Natural killer cell (primary cell): Measurements from ENCODE around the gene CDK18. TPM values are rescaled to one million over a fixed set of nuclear protein-coding genes. Genes with fewer than 3 reads are reported as not detected.
"Not testable (repeated sequence)": the region's sequence is repeated elsewhere in the genome, so short reads cannot be mapped to it uniquely, and the experiment has no call there.

Experiments used
- ATAC-seq, 3 donors: fragments of 150-1000 bp in 2 of 3; fragments of 200-7000 bp in 1 of 3; cut with Tn5 transposase; 1 replicate in 1 of 3; 2 replicates in 2 of 3; pipeline ENCODE4 v1.10.0; 2021; ENCODE audit warnings: mild to moderate bottlenecking in 2 of 3, moderate library complexity in 2 of 3
- DNase-seq, 2 donors: peaks; one replicate each; pipeline versions ENCODE4 v3.0.0 to v3.0.0-alpha.2; 2013 to 2021; ENCODE audit warnings: mixed read lengths in 1 of 2
- H3K27ac ChIP-seq: one replicate; pipeline ENCODE4 v1.5.1; 2013; ENCODE audit warnings: mild to moderate bottlenecking, low read length
- H3K27me3 ChIP-seq: one replicate; pipeline ENCODE4 v1.6.1; 2013; ENCODE audit warnings: low read length; ENCODE audit not compliant: control insufficient read depth, insufficient read depth
- H3K36me3 ChIP-seq: one replicate; pipeline ENCODE4 v1.6.1; 2013; ENCODE audit warnings: low read length; ENCODE audit not compliant: control insufficient read depth, insufficient read depth
- H3K4me1 ChIP-seq: one replicate; pipeline ENCODE4 v1.6.1; 2013; ENCODE audit warnings: low read length; ENCODE audit not compliant: control insufficient read depth, insufficient read depth
- H3K4me3 ChIP-seq: one replicate; pipeline ENCODE4 v1.5.1; 2013; ENCODE audit warnings: low read length
- H3K9me3 ChIP-seq: one replicate; pipeline ENCODE4 v1.6.1; 2013; ENCODE audit warnings: low read length; ENCODE audit not compliant: control insufficient read depth, insufficient read depth
- H3K27ac Mint-ChIP-seq, 2 donors: one replicate each; pipeline ENCODE4 v1.8.0; 2022; ENCODE audit warnings: mild to moderate bottlenecking in 2 of 2, mixed read lengths in 2 of 2, moderate library complexity in 1 of 2
- H3K27me3 Mint-ChIP-seq, 2 donors: one replicate each; pipeline ENCODE4 v1.8.0; 2022; ENCODE audit warnings: low read depth in 2 of 2, mixed read lengths in 2 of 2
- H3K36me3 Mint-ChIP-seq: one replicate; pipeline ENCODE4 v1.8.0; 2022; ENCODE audit warnings: mixed read lengths
- H3K4me1 Mint-ChIP-seq, 2 donors: one replicate each; pipeline ENCODE4 v1.8.0; 2022; ENCODE audit warnings: mixed read lengths in 2 of 2
- H3K4me3 Mint-ChIP-seq: one replicate; pipeline ENCODE4 v1.8.0; 2022; ENCODE audit warnings: mild to moderate bottlenecking, moderate library complexity, mixed read lengths
- H3K9me3 Mint-ChIP-seq, 2 donors: one replicate each; pipeline ENCODE4 v1.8.0; 2022; ENCODE audit warnings: mixed read lengths in 2 of 2
- CTCF ChIP-seq: fragments of 200-600 bp; IDR thresholded peaks from one replicate; pipeline ENCODE4 v1.8.0; 2022; ENCODE audit warnings: antibody characterized with exemption
- WGBS: methylation state at CpG from one replicate; pipeline ENCODE4 v1.1.7; 2013; ENCODE audit warnings: missing lambda C conversion rate; ENCODE audit not compliant: insufficient coverage; 5-methylcytosine and 5-hydroxymethylcytosine counted together
- intact Hi-C: fragments of 100-400 bp; cut with micrococcal nuclease; formaldehyde crosslinking; loops from one replicate; pipeline ENCODE4 v1.14.2; 2022
- total RNA-seq, 4 donors: library from RNA; stranded (reverse); fragments of 120-200 nt in 1 of 4; gene quantifications; one replicate each; pipeline versions ENCODE4 v1.2.3 to v1.2.4, GENCODE V29; 2013 to 2022

CDK18 gene
- total RNA-seq, 3 donors from 2014 or later (not counting 1 experiment from before 2014, with no cell fraction given), result 1.9 to 5.3 (median 4.0) TPM

DNA sequence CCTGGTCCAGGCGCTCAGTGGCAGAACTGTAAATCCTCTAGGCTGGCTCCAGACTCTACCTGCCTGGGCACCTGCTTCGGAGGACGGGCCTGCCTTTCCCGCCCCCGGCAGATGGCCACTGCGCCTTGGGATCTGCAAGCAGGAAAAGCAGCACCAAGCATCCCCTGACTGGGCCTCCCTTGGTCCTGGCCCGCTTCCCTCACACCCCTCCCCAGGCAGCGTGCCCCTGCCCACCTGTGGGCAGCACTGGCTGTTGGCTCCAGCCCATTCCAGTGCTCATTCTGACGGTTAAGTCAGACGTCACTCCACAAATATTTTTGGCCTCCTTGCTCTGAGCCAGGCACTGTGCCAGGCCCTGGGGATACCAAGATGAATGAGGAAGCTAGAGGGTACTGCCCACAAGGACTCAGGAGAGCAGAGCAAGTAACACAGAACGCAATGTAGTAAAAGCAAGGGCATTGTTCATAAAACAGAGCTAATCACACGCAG, 26.7 kb upstream of the CDK18 start:
- Histone ChIP-seq H3K4me1 (peaks cover 59% of the 10 kb centered on the region), H3K4me3 (no peak overlapping the region), H3K9me3 (peaks cover 5% of the 10 kb centered on the region), H3K27me3 (no peaks in the 10 kb centered on the region), H3K36me3 (no peaks in the 10 kb centered on the region), H3K27ac (no peak overlapping the region)
- no peak overlapping the region for H3K27ac Mint-ChIP-seq
- peaks cover 40 to 41% of the 10 kb centered on the region in 2 donors for H3K4me1 Mint-ChIP-seq
- WGBS, result 87% methylated on average over 12 of the region's 12 CpGs
- H3K4me3 Mint-ChIP-seq, result no peak overlapping the region
- DNase-seq, result no peak
- peaks cover 0 to 3% of the 10 kb centered on the region in 2 donors for H3K9me3 Mint-ChIP-seq
- no peaks in the 10 kb centered on the region for H3K36me3 Mint-ChIP-seq
- intact Hi-C loops, result no loop called here
- TF ChIP-seq CTCF, result no peak
- H3K27me3 Mint-ChIP-seq, result peaks cover 10 to 16% of the 10 kb centered on the region in 2 donors
- no peak for ATAC-seq

- H3K4me3 Mint-ChIP-seq, H3K9me3 Mint-ChIP-seq, DNase-seq, H3K36me3 ChIP-seq, H3K27me3 ChIP-seq, ATAC-seq, H3K36me3 Mint-ChIP-seq, H3K27ac ChIP-seq, H3K9me3 ChIP-seq, intact Hi-C loops, H3K4me3 ChIP-seq: not testable (repeated sequence)
- peaks cover 68% of the 10 kb centered on the region for H3K4me1 ChIP-seq
- Mint-ChIP-seq H3K27me3 (peaks cover 0 to 15% of the 10 kb centered on the region in 2 donors), H3K27ac (peak overlapping the region in 1 of 2 donors; percentile 95), H3K4me1 (peaks cover 50 to 51% of the 10 kb centered on the region in 2 donors)
- WGBS, result 93% methylated on average over 2 of the region's 2 CpGs
Observed at GRCh38 chr1:205478985-205479384, 25.5 kb upstream of the CDK18 start.

DNA sequence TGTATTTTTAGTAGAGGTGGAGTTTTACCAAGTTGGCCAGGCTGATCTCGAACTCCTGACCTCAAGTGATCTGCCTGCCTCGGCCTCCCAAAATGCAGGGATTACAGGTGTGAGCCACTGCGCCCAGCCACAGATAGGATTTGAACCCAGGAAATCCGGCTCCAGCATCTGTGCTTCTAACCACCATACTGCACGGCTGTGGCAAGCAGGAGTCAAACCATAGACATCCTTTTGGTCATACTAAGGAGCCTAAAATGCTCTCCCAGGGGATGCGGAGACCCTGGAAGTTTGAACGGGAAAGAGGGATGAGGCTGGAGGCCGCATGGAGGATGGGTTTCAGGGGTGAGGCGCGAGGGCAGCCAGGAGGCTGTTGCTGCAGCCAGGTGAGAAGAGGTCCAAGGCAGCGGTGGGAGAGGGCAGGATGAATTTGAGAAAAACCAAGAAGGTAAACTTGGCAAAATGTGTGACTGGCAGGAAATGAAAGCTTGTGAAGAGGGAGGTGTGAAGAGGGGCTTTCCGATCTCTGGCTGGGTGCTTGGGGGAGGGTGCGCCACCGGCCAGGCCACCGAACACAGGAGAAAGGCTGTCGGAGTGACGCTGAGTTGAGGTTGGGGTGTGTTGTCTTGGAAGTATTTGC, 24.0 kb upstream of the CDK18 start:
- H3K27ac ChIP-seq, result peak overlapping the region; percentile 81
- 14% methylated on average over 17 of the region's 17 CpGs for WGBS
- Mint-ChIP-seq H3K4me1 (peaks cover 54 to 63% of the 10 kb centered on the region in 2 donors), H3K9me3 (no peaks in the 10 kb centered on the region), H3K27ac (peak overlapping the region; percentile 83 to 95), H3K27me3 (peaks cover 0 to 17% of the 10 kb centered on the region in 2 donors), H3K36me3 (no peaks in the 10 kb centered on the region), H3K4me3 (peak overlapping the region; percentile 85)
- no peak for TF ChIP-seq CTCF
- no peaks in the 10 kb centered on the region for H3K27me3 ChIP-seq
- no peaks in the 10 kb centered on the region for H3K9me3 ChIP-seq
- H3K36me3 ChIP-seq, result no peaks in the 10 kb centered on the region
- DNase-seq, result peak; percentile 70 to 90
- peak; percentile 71 to 80 (median 78) for ATAC-seq
- H3K4me3 ChIP-seq, result no peak overlapping the region
- intact Hi-C loops, result loop anchor here (2.0 to 5.0 kb wide), 2 partner anchors 43 to 196 kb away; no protein-coding TSS in a partner anchor
- peaks cover 81% of the 10 kb centered on the region for H3K4me1 ChIP-seq

GRCh38 chr1:205481218-205481617, 23.3 kb upstream of the CDK18 start:
- H3K27me3 Mint-ChIP-seq, result peaks cover 0 to 21% of the 10 kb centered on the region in 2 donors
- TF ChIP-seq CTCF, result no peak

More at GRCh38 chr1:205481218-205481617, 23.3 kb upstream of the CDK18 start:
- intact Hi-C loops, result loop anchor here (2.0 to 5.0 kb wide), 2 partner anchors 44 to 196 kb away; no protein-coding TSS in a partner anchor
- DNase-seq (peak in 1 of 2 donors; percentile 35), ATAC-seq (peak in 1 of 3 donors; percentile 3)
- peaks cover 87% of the 10 kb centered on the region for H3K4me1 ChIP-seq
- peaks cover 57 to 67% of the 10 kb centered on the region in 2 donors for H3K4me1 Mint-ChIP-seq
- WGBS, result 26% methylated on average over 11 of the region's 11 CpGs
- no peaks in the 10 kb centered on the region for H3K36me3 Mint-ChIP-seq
- H3K27ac Mint-ChIP-seq, result peak overlapping the region; percentile 83 to 95
- no peaks in the 10 kb centered on the region for H3K36me3 ChIP-seq
- H3K27me3 ChIP-seq, result no peaks in the 10 kb centered on the region
- H3K4me3 ChIP-seq, result no peak overlapping the region
- peak overlapping the region; percentile 93 for H3K27ac ChIP-seq
- H3K4me3 Mint-ChIP-seq, result peak overlapping the region; percentile 88
- no peaks in the 10 kb centered on the region for H3K9me3 Mint-ChIP-seq
- no peaks in the 10 kb centered on the region for H3K9me3 ChIP-seq
